ENCODE measurements around the gene C12orf43.

DNA sequence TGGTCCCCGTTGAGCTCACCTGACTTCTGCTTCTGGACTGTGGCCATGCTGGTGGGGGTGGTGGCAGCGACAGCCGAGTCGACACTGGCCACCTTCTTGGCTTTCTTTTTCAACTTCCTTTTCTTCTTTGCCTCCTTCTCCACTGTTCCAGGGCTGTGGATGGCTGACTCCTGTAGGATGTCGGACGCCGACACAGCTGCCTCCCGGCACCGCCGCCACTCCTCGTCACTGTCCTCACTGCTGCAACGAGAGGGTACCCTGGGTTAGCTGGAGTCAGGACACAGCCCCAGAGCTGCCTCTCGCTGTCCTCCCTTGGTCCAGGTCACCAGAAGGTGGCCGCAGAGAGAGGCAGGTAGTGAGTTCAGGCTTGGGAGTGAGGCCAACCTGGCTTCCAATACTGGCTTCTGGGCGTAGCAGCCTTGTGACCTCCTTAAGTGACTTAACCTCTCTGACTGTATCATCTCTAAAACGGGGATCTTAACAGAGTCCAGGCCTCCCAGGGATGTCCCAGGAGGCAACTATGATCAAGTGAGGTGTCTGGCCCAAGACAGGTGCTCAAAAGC is 12.0 kb downstream of the C12orf43 start:
- TF ChIP-seq POLR2AphosphoS5 (IDR thresholded peaks at IDR 0.05) (no peak), CTCF (IDR thresholded peaks at IDR 0.05) (no peak)

All from breast epithelium (tissue), 3 donors.